HEK293 (cell line): Measurements from ENCODE around the gene MID1IP1.

Experiments used
- ATF2 ChIP-seq: fragments of 450-650 bp; formaldehyde crosslinking; IDR thresholded peaks from 2 replicates; pipeline ENCODE4 v1.5.1; 2016; ENCODE audit warnings: missing biosample characterization, missing genetic modification characterization, low read depth
- CTCF ChIP-seq: fragments of 450-650 bp; formaldehyde crosslinking; IDR thresholded peaks from 2 replicates; pipeline ENCODE4 v1.5.1; 2016; ENCODE audit warnings: missing biosample characterization, missing genetic modification characterization
- HOXD13 ChIP-seq: sonication (generic); formaldehyde crosslinking; IDR thresholded peaks from 2 replicates; pipeline ENCODE4 v1.8.0; 2022; ENCODE audit warnings: missing genetic modification reagents, borderline replicate concordance
- KLF10 ChIP-seq: fragments of 450-650 bp; IDR thresholded peaks from 2 replicates; pipeline ENCODE4 v1.5.1; 2018; ENCODE audit warnings: missing biosample characterization, mild to moderate bottlenecking, missing genetic modification characterization
- PBX3 ChIP-seq: sonication (generic); formaldehyde crosslinking; IDR thresholded peaks from 2 replicates; pipeline ENCODE4 v1.8.1; 2022; ENCODE audit warnings: mild to moderate bottlenecking, moderate library complexity, missing genetic modification reagents
- REST ChIP-seq: fragments of 450-650 bp; formaldehyde crosslinking; IDR thresholded peaks from 2 replicates; pipeline ENCODE4 v1.5.1; 2016; ENCODE audit warnings: missing biosample characterization, missing genetic modification characterization
- TCF7L2 ChIP-seq: IDR thresholded peaks from 2 replicates; pipeline ENCODE4 v1.6.1; 2011; ENCODE audit warnings: low read depth, mild to moderate bottlenecking, inconsistent platforms, low read length, moderate library complexity, borderline replicate concordance
- ZBTB7A ChIP-seq: fragments of 450-650 bp; formaldehyde crosslinking; IDR thresholded peaks from 2 replicates; pipeline ENCODE4 v1.5.1; 2016; ENCODE audit warnings: low read depth, missing biosample characterization, missing genetic modification characterization
- ZNF18 ChIP-seq: fragments of 450-650 bp; formaldehyde crosslinking; IDR thresholded peaks from 2 replicates; pipeline ENCODE4 v1.5.1; 2016; ENCODE audit warnings: missing biosample characterization, missing genetic modification characterization
- ZNF514 ChIP-seq: fragments of 450-650 bp; formaldehyde crosslinking; IDR thresholded peaks from 2 replicates; pipeline ENCODE4 v1.5.1; 2016; ENCODE audit warnings: missing biosample characterization, missing genetic modification characterization
- ZNF596 ChIP-seq: fragments of 450-650 bp; IDR thresholded peaks from 2 replicates; pipeline ENCODE4 v1.5.0; 2018; ENCODE audit warnings: missing biosample characterization, mild to moderate bottlenecking, missing genetic modification characterization, moderate library complexity
- ZNF704 ChIP-seq: fragments of 450-650 bp; formaldehyde crosslinking; IDR thresholded peaks from 2 replicates; pipeline ENCODE4 v1.5.1; 2016; ENCODE audit warnings: missing biosample characterization, missing genetic modification characterization
- ZNF830 ChIP-seq: fragments of 450-650 bp; IDR thresholded peaks from 2 replicates; pipeline ENCODE4 v1.5.0; 2018; ENCODE audit warnings: missing biosample characterization, missing genetic modification characterization, low read depth, mild to moderate bottlenecking, moderate library complexity

GRCh38 chrX:38754102-38754790, 47.0 kb upstream of the MID1IP1 start:
- no peak for TF ChIP-seq TCF7L2
- no peak for TF ChIP-seq CTCF (tag by site-specific recombination)
- TF ChIP-seq ZNF704 (tag by site-specific recombination), result no peak
- TF ChIP-seq ZNF830 (tag by site-specific recombination), result no peak
- TF ChIP-seq ATF2 (tag by site-specific recombination), result no peak
- TF ChIP-seq PBX3, result no peak
- TF ChIP-seq ZNF514, result no peak
- no peak for TF ChIP-seq REST
- TF ChIP-seq KLF10 (tag by site-specific recombination), result no peak
- TF ChIP-seq ZNF596, result no peak
- no peak for TF ChIP-seq ZBTB7A (tag by site-specific recombination)
- no peak for TF ChIP-seq ZNF18 (tag by site-specific recombination)
- TF ChIP-seq HOXD13 (CRISPR knock-in tag), result no peak
